ENCODE data around the gene HOXB13.

DNA sequence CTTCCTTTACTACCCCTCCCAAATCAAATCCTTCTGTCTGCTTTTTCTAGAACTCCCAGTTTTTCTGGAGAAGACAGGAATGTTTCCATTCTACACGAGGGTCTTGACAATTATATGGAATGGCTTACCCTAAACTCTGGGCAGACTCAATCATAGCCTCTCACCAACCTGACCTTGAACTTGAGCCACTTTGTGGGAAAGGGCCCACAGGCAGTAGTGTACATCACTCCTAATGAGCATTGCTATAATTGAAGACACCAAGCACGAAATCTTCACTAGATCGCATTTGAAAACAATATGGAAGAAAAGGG, 1.6 kb upstream of the HOXB13 start:
- no peak for TF ChIP-seq ZNF274 (IDR thresholded peaks at IDR 0.05; ENCODE audit: low read depth, low read length)
- TF ChIP-seq YY1 (IDR thresholded peaks at IDR 0.05; ENCODE audit: insufficient read depth, insufficient read length), result no peak

Measured in NT2/D1 (cell line).